BE2C (cell line): ENCODE results near the gene HNRNPH2.

Experiments used
- DNase-seq: peaks from one replicate; pipeline ENCODE4 v3.0.0-alpha.2; 2020
- H3K27me3 ChIP-seq: fragments of 250-450 bp; sonication (Bioruptor Pico); 2 replicates; pipeline ENCODE4 v1.5.1; 2020; ENCODE audit warnings: mild to moderate bottlenecking
- H3K36me3 ChIP-seq: fragments of 250-450 bp; sonication (Bioruptor Pico); 2 replicates; pipeline ENCODE4 v1.5.1; 2020; ENCODE audit warnings: mild to moderate bottlenecking
- H3K4me1 ChIP-seq: fragments of 250-450 bp; sonication (Bioruptor Pico); 2 replicates; pipeline ENCODE4 v1.5.1; 2020
- H3K4me3 ChIP-seq: 2 replicates; pipeline ENCODE4 v1.5.1; 2011; ENCODE audit warnings: low read depth, low read length
- H3K9me3 ChIP-seq: fragments of 250-450 bp; sonication (Bioruptor Pico); 2 replicates; pipeline ENCODE4 v1.5.1; 2020
- TF ChIP-seq, protein P1 (sequence below): IDR thresholded peaks from 2 replicates; pipeline ENCODE4 v1.5.1; 2012; ENCODE audit warnings: mild to moderate bottlenecking, low read depth, low read length

The HNRNPH2 gene

DNA sequence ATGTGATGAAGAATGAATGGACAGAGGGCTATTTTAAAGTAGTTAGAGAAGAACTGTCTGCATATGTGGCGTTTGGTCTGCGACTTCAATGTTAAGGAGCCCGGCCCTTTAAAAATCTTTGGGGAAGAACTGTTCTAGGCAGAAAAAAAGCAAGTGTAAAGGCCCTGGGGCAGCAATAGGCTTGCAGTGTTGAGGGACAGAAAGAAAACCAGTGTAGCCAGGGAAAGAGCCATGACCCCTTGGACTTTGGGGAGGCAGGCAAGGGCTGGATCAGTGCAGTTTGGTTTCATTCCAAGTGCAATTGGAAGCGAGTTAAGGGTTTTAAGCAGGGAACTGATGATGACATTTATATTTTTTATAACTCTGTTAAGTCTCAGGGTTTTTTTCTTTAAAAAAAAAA is 8.2 kb upstream of the HNRNPH2 start:
- TF ChIP-seq, protein P1, sequence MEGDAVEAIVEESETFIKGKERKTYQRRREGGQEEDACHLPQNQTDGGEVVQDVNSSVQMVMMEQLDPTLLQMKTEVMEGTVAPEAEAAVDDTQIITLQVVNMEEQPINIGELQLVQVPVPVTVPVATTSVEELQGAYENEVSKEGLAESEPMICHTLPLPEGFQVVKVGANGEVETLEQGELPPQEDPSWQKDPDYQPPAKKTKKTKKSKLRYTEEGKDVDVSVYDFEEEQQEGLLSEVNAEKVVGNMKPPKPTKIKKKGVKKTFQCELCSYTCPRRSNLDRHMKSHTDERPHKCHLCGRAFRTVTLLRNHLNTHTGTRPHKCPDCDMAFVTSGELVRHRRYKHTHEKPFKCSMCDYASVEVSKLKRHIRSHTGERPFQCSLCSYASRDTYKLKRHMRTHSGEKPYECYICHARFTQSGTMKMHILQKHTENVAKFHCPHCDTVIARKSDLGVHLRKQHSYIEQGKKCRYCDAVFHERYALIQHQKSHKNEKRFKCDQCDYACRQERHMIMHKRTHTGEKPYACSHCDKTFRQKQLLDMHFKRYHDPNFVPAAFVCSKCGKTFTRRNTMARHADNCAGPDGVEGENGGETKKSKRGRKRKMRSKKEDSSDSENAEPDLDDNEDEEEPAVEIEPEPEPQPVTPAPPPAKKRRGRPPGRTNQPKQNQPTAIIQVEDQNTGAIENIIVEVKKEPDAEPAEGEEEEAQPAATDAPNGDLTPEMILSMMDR, result no peak
- Histone ChIP-seq H3K9me3 (no peaks in the 10 kb centered on the region), H3K4me1 (no peaks in the 10 kb centered on the region), H3K36me3 (peaks cover 10% of the 10 kb centered on the region), H3K27me3 (no peaks in the 10 kb centered on the region), H3K4me3 (no peak overlapping the region)
- no peak for DNase-seq

DNA sequence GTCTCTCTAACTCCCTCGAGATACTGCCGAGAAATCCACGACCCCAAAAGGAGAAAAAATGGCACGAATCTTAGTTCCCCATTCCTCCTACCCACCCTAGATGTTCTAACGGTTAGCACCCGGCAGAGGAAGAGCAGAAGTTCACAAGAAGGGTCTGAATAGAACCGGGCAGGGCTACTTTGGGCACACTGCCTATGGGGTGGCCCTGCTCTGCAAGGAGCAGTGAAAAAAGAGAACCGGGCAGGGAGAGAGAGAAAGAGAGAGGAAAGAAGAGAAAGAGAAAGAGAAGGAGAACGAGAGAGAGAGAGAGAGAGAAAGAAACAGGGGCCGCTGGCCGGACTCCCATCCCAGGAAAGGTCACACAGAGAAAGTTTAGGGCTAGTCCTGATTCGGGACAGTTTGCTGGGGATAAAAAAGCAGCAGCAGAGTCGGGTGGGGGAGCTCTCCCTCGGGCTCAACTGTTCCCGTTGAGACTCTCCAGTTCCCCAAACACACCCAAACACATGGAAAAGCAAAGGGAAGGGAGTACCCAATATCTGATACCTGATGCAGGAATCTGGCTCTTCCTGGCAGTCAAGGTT is 765 bp upstream of the HNRNPH2 start:
- H3K27me3 ChIP-seq, result no peaks in the 10 kb centered on the region
- H3K4me1 ChIP-seq, result no peaks in the 10 kb centered on the region
- H3K9me3 ChIP-seq, result no peaks in the 10 kb centered on the region
- no peaks in the 10 kb centered on the region for H3K36me3 ChIP-seq
- TF ChIP-seq, protein P1, result no peak
- H3K4me3 ChIP-seq, result peak overlapping the region; percentile 87
- DNase-seq, result no peak

DNA sequence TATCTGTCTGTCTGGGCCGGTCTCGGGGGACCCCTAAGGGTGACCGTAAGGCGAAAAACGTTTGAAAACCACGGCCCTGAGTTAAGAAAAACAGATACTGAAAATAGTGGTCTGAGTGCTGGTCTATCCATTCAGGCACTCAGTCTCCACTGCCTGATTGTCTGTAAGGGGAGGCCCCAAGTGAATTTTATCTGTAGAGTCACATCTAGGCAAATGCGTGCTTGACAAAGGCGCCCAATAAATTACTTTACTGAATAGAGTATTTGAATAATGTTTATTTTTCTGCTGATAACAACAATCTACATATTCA is 465 bp downstream of the HNRNPH2 start:
- DNase-seq, result no peak
- Histone ChIP-seq H3K9me3 (no peaks in the 10 kb centered on the region), H3K27me3 (no peaks in the 10 kb centered on the region), H3K4me3 (peak overlapping the region; percentile 87), H3K4me1 (no peaks in the 10 kb centered on the region), H3K36me3 (no peaks in the 10 kb centered on the region)
- TF ChIP-seq, protein P1, result no peak

DNA sequence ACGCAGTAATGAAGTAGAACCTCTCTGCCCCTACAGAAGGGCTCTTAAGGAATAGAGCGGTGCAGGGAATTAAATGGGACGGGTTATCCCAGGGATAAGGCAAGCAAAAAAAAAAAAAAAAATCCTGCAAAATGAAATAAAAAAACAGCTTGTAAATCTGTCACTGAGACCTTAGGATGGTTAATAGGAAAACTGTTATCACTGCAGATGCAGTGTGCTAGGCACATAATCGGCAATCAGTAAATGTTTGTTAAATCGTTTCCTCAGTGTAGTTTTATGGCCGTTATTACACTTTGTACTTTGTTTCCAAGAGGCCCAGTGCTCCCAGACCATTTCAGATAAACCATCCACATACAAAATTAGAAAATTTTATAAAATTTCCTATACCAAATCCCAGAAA is 1.0 kb downstream of the HNRNPH2 start:
- H3K36me3 ChIP-seq, result no peaks in the 10 kb centered on the region
- H3K4me1 ChIP-seq, result no peaks in the 10 kb centered on the region
- H3K9me3 ChIP-seq, result no peaks in the 10 kb centered on the region
- peak overlapping the region; percentile 87 for H3K4me3 ChIP-seq
- no peak for DNase-seq
- TF ChIP-seq, protein P1, result no peak
- H3K27me3 ChIP-seq, result no peaks in the 10 kb centered on the region

DNA sequence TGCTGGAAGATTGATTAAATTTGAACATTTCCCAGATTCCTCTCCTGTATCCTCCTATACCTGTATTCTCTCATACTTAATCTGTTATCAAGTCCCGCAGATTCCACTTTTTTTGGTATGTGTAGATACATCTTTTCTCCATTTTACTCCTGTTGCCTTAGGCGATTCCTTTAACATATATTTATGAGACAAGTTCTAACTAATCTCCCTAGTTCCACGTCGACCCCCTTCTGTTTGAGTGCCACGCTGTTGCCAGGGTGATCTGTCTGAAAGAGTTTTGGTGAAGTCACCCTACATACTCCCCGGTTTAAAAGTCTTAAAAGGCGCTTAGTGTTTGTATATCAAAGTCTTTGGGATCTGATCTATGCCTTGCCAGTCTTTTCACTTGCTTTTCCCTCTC is 2.4 kb downstream of the HNRNPH2 start:
- no peak for DNase-seq
- H3K36me3 ChIP-seq, result no peaks in the 10 kb centered on the region; the same call in 1 of the 2 replicates
- no peaks in the 10 kb centered on the region for H3K9me3 ChIP-seq
- H3K4me1 ChIP-seq, result no peaks in the 10 kb centered on the region
- TF ChIP-seq, protein P1, result no peak
- no peaks in the 10 kb centered on the region for H3K27me3 ChIP-seq
- peak overlapping the region; percentile 87 for H3K4me3 ChIP-seq

DNA sequence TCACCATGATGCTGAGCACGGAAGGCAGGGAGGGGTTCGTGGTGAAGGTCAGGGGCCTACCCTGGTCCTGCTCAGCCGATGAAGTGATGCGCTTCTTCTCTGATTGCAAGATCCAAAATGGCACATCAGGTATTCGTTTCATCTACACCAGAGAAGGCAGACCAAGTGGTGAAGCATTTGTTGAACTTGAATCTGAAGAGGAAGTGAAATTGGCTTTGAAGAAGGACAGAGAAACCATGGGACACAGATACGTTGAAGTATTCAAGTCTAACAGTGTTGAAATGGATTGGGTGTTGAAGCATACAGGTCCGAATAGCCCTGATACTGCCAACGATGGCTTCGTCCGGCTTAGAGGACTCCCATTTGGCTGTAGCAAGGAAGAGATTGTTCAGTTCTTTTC is 4.0 kb downstream of the HNRNPH2 start:
- TF ChIP-seq, protein P1, result no peak
- no peak overlapping the region for H3K4me3 ChIP-seq
- H3K4me1 ChIP-seq, result no peaks in the 10 kb centered on the region
- no peaks in the 10 kb centered on the region for H3K27me3 ChIP-seq
- no peak for DNase-seq
- no peaks in the 10 kb centered on the region; the same call in 1 of the 2 replicates for H3K36me3 ChIP-seq
- no peaks in the 10 kb centered on the region for H3K9me3 ChIP-seq
